A549 (cell line): ENCODE data around the gene COPS9.

ENCODE experiments used
- CBX8 ChIP-seq: fragments of 200-600 bp; sonication (generic); IDR thresholded peaks from 2 replicates; pipeline ENCODE4 v1.6.1; 2016
- EHMT2 ChIP-seq: fragments of 200-600 bp; sonication (generic); IDR thresholded peaks from 2 replicates; pipeline ENCODE4 v1.6.1; 2016; ENCODE audit warnings: antibody characterized with exemption, low read depth, mild to moderate bottlenecking, moderate library complexity
- EP300 ChIP-seq, 2 experiments: fragments of >200 bp; sonication (Bioruptor Twin); formaldehyde crosslinking; IDR thresholded peaks; 2 replicates in 1 of 2; 3 replicates in 1 of 2; pipeline ENCODE4 v1.6.1; 2016 to 2017
- MAFK ChIP-seq: fragments of 450-650 bp; IDR thresholded peaks from 2 replicates; pipeline ENCODE4 v1.6.1; 2014; ENCODE audit not compliant: partially characterized antibody
- MYC ChIP-seq: IDR thresholded peaks from 2 replicates; pipeline ENCODE4 v1.6.1; 2012; ENCODE audit warnings: mild to moderate bottlenecking, inconsistent platforms, low read length, improper control_type of control experiment, borderline replicate concordance
- NR3C1 ChIP-seq: fragments of >200 bp; sonication (Bioruptor Twin); formaldehyde crosslinking; IDR thresholded peaks from 3 replicates; pipeline ENCODE4 v1.6.1; 2017
- POLR2A ChIP-seq: IDR thresholded peaks from 2 replicates; pipeline ENCODE4 v1.6.1; 2012; ENCODE audit warnings: mild to moderate bottlenecking, low read length
- RNF2 ChIP-seq: fragments of 200-600 bp; sonication (generic); IDR thresholded peaks from 2 replicates; pipeline ENCODE4 v1.6.1; 2016; ENCODE audit warnings: low read depth, mild to moderate bottlenecking, antibody characterized with exemption, moderate library complexity, borderline replicate concordance
- SMC3 ChIP-seq: fragments of >200 bp; sonication (Bioruptor Twin); formaldehyde crosslinking; IDR thresholded peaks from 3 replicates; pipeline ENCODE4 v1.6.1; 2018; ENCODE audit warnings: inconsistent platforms
- TF ChIP-seq, protein P1 (sequence below): fragments of 450-650 bp; IDR thresholded peaks from 2 replicates; pipeline ENCODE4 v1.6.1; 2014; ENCODE audit warnings: antibody characterized with exemption
- TF ChIP-seq, protein P2 (sequence below): IDR thresholded peaks from 2 replicates; pipeline ENCODE4 v1.6.1; 2012
- TF ChIP-seq, protein P3 (sequence below): fragments of >200 bp; sonication (Bioruptor Twin); formaldehyde crosslinking; IDR thresholded peaks from 3 replicates; pipeline ENCODE4 v1.5.1; 2016
- TF ChIP-seq, protein P4 (sequence below): IDR thresholded peaks from 2 replicates; pipeline ENCODE4 v1.6.1; 2012; ENCODE audit warnings: low read depth, borderline replicate concordance

DNA sequence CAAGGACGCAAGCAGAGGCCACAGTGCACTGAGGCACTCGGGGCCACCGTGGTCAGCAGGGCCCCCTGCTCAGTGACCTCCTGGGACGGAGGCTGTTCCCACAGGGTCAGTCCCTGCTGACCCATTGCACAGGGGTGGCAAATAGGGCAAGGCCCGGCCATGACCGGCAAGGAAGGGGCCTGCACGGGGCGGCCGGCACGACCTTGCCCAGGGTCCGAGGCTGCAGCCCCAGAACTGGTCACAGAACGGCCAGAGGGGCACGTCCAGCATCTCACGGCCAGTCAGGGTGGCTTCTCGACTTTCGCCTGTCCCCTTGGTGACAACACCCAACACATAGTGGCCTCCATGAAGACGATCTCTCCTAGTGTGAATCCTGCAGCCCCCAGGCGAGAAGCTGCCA, 31.9 kb upstream of the COPS9 start:
- TF ChIP-seq POLR2A (no peak), EHMT2 (no peak), MYC (no peak), NR3C1 (no peak), RNF2 (no peak), SMC3 (no peak), MAFK (no peak), EP300 (IDR thresholded peaks at IDR 0.05) (no peak), CBX8 (no peak)
- TF ChIP-seq, protein P1, sequence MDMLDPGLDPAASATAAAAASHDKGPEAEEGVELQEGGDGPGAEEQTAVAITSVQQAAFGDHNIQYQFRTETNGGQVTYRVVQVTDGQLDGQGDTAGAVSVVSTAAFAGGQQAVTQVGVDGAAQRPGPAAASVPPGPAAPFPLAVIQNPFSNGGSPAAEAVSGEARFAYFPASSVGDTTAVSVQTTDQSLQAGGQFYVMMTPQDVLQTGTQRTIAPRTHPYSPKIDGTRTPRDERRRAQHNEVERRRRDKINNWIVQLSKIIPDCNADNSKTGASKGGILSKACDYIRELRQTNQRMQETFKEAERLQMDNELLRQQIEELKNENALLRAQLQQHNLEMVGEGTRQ, result no peak
- TF ChIP-seq, protein P2, sequence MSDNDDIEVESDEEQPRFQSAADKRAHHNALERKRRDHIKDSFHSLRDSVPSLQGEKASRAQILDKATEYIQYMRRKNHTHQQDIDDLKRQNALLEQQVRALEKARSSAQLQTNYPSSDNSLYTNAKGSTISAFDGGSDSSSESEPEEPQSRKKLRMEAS, result no peak
- TF ChIP-seq, protein P3, sequence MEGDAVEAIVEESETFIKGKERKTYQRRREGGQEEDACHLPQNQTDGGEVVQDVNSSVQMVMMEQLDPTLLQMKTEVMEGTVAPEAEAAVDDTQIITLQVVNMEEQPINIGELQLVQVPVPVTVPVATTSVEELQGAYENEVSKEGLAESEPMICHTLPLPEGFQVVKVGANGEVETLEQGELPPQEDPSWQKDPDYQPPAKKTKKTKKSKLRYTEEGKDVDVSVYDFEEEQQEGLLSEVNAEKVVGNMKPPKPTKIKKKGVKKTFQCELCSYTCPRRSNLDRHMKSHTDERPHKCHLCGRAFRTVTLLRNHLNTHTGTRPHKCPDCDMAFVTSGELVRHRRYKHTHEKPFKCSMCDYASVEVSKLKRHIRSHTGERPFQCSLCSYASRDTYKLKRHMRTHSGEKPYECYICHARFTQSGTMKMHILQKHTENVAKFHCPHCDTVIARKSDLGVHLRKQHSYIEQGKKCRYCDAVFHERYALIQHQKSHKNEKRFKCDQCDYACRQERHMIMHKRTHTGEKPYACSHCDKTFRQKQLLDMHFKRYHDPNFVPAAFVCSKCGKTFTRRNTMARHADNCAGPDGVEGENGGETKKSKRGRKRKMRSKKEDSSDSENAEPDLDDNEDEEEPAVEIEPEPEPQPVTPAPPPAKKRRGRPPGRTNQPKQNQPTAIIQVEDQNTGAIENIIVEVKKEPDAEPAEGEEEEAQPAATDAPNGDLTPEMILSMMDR, result no peak
- TF ChIP-seq, protein P4, sequence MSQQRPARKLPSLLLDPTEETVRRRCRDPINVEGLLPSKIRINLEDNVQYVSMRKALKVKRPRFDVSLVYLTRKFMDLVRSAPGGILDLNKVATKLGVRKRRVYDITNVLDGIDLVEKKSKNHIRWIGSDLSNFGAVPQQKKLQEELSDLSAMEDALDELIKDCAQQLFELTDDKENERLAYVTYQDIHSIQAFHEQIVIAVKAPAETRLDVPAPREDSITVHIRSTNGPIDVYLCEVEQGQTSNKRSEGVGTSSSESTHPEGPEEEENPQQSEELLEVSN, result no peak
